ENCODE data around the gene PPEF1. TPM values are rescaled to one million over a fixed set of nuclear protein-coding genes. Genes with fewer than 3 reads are reported as not detected.

Gene PPEF1
- total RNA-seq, 1 experiment from 2014 or later = 0.52 TPM

DNA sequence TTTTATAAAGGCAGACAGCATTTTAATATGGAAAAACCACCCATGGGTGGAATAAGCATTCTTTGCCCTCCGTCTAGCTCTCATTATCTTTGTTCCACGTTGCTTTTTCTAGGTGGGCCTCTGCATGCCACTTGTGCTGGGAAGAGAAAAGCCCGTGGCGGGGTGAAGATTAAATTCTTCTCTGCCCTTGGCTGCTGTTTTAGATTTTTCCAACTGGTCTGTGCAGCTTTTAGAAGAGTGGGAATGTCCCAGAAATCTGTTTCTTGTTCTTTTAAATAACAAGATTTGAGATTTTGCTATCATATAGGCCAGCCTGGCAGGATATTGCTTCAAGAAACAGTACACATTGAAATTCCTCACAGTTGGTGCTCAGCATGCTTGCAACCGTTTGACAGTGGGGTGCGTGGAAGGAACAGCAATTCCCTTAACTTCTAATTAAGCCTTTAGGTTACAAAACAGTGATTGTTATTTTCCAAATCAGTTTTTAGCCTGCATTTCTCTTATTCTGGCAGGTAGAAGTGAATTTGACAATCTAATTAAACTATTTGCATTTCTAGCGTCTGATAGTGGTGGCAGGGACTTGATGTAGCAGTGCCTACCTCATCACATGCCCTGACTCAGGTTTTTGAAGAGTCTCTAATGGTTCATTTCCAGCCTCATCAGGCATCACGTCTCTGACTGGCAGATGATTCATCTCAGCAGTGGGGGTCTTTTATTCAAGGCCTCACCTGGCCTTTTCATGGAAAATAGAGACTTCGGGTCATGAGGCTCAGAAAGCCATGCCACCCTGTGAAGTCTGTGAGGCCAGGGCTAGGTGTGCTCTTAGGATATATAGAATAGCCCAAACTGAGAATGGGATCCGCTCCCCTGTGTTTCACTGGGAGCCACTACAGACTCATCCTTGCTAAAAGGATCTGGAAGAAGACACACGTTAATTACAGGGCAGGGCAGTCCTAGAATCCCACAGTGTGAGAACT is 50.8 kb downstream of the PPEF1 start:
- H3K27me3 ChIP-seq (ENCODE audit: insufficient read depth, low read length) = no peaks in the 10 kb centered on the region
- no peak overlapping the region for H2BK12ac ChIP-seq (ENCODE audit: insufficient read length, low read depth, low read length)
- no peaks in the 10 kb centered on the region for H4K20me1 ChIP-seq (ENCODE audit: control insufficient read depth, insufficient read depth, insufficient read length)
- H3K79me1 ChIP-seq (ENCODE audit: insufficient read depth, low read depth, low read length, poor library complexity, severe bottlenecking) = no peaks in the 10 kb centered on the region
- TF ChIP-seq, protein P1, sequence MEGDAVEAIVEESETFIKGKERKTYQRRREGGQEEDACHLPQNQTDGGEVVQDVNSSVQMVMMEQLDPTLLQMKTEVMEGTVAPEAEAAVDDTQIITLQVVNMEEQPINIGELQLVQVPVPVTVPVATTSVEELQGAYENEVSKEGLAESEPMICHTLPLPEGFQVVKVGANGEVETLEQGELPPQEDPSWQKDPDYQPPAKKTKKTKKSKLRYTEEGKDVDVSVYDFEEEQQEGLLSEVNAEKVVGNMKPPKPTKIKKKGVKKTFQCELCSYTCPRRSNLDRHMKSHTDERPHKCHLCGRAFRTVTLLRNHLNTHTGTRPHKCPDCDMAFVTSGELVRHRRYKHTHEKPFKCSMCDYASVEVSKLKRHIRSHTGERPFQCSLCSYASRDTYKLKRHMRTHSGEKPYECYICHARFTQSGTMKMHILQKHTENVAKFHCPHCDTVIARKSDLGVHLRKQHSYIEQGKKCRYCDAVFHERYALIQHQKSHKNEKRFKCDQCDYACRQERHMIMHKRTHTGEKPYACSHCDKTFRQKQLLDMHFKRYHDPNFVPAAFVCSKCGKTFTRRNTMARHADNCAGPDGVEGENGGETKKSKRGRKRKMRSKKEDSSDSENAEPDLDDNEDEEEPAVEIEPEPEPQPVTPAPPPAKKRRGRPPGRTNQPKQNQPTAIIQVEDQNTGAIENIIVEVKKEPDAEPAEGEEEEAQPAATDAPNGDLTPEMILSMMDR (conservative IDR thresholded peaks at IDR 0.05) = no peak
- no peaks in the 10 kb centered on the region for H3K27me3 Mint-ChIP-seq (ENCODE audit: low read depth)
- peaks cover 24 to 25% of the 10 kb centered on the region in 2 experiments for H3K4me1 Mint-ChIP-seq
- no peak for DNase-seq
- H3K4me2 ChIP-seq (ENCODE audit: insufficient read depth, insufficient read length, low read length) = no peak overlapping the region
- H3K79me2 ChIP-seq (ENCODE audit: insufficient read depth, low read length) = no peaks in the 10 kb centered on the region
- no peak overlapping the region; a peak in 1 of 5 replicates for H3K4me3 Mint-ChIP-seq
- no peak overlapping the region for H3K23ac ChIP-seq (ENCODE audit: insufficient read length, low read depth, low read length)
- H4K91ac ChIP-seq (ENCODE audit: insufficient read length, low read depth, low read length) = no peak overlapping the region
- no peak overlapping the region for H2BK120ac ChIP-seq (ENCODE audit: low read depth, low read length, poor library complexity, severe bottlenecking)
- no peak overlapping the region for H3T11ph ChIP-seq (ENCODE audit: low read length)
- H2BK5ac ChIP-seq (ENCODE audit: insufficient read length, low read length) = no peak overlapping the region
- H4K5ac ChIP-seq (ENCODE audit: insufficient read length, low read depth, low read length) = no peak overlapping the region
- no peaks in the 10 kb centered on the region; the same call in 1 of the 2 replicates for H3K4me1 ChIP-seq (ENCODE audit: insufficient read depth, low read length)
- no peak overlapping the region for H2BK20ac ChIP-seq (ENCODE audit: low read depth, low read length, poor library complexity, severe bottlenecking)
- no peak overlapping the region for H3K9ac ChIP-seq (ENCODE audit: extremely low read depth, insufficient read length, low read length)
- no peak overlapping the region for H3K56ac ChIP-seq (ENCODE audit: insufficient read length, low read depth, low read length)
- no peak overlapping the region for H2BK15ac ChIP-seq (ENCODE audit: low read depth, low read length)
- H3K9me3 ChIP-seq (ENCODE audit: control insufficient read depth, low read depth, low read length) = peaks cover 15% of the 10 kb centered on the region
- no peak overlapping the region for H3K27ac ChIP-seq (ENCODE audit: insufficient read length, low read depth, low read length)
- H3K36me3 Mint-ChIP-seq (ENCODE audit: insufficient read depth in 1 of 3, low read depth in 3 of 3) = peaks cover 0 to 2% (median 0%) of the 10 kb centered on the region in 3 experiments; a peak in 1 of 7 replicates
- H3K14ac ChIP-seq (ENCODE audit: insufficient read depth, low read length) = no peak overlapping the region
- no peak overlapping the region; a peak in 1 of 7 replicates for H3K27ac Mint-ChIP-seq
- H2AK5ac ChIP-seq (ENCODE audit: insufficient read length, low read length) = no peak overlapping the region
- no peak overlapping the region for H3K18ac ChIP-seq (ENCODE audit: insufficient read length, low read depth, low read length)
- H3K9me3 Mint-ChIP-seq = peaks cover 61 to 68% of the 10 kb centered on the region in 2 experiments
- no peak overlapping the region for H3K4ac ChIP-seq (ENCODE audit: low read depth, low read length)
- WGBS (ENCODE audit: extremely low coverage, insufficient read length, low lambda C conversion rate) = no CpG with 5 or more reads among the region's 11 CpGs
- H2AFZ ChIP-seq (ENCODE audit: low read length) = no peak overlapping the region
- no peak overlapping the region for H4K8ac ChIP-seq (replicated peaks; ENCODE audit: insufficient read length, low read depth, low read length)
- H3K23me2 ChIP-seq (ENCODE audit: insufficient read length, low read depth, low read length, poor library complexity, severe bottlenecking) = no peaks in the 10 kb centered on the region

Data from H9 (cell line).